ENCODE results near the gene ATF4.

ATF4 gene

GRCh38 chr22:39481054-39481453 is 39.3 kb upstream of the ATF4 start:
- FAIRE-seq (no peak), DNase-seq (ENCODE audit: insufficient read length, low spot score) (no peak)
- no peak for TF ChIP-seq POLR2A (IDR thresholded peaks at IDR 0.05; ENCODE audit: low read depth, low read length)

GRCh38 chr22:39481595-39481994 is 38.8 kb upstream of the ATF4 start:
- FAIRE-seq, result no peak
- DNase-seq (ENCODE audit: insufficient read length, low spot score), result no peak

GRCh38 chr22:39482768-39483167 is 37.6 kb upstream of the ATF4 start:
- peak; percentile 79 for FAIRE-seq
- DNase-seq (ENCODE audit: insufficient read length, low spot score), result peak; percentile 81
- TF ChIP-seq POLR2A (IDR thresholded peaks at IDR 0.05; ENCODE audit: low read depth, low read length), result no peak

More at GRCh38 chr22:39481595-39481994, 38.8 kb upstream of the ATF4 start:
- TF ChIP-seq POLR2A (IDR thresholded peaks at IDR 0.05; ENCODE audit: low read depth, low read length), result no peak

DNA sequence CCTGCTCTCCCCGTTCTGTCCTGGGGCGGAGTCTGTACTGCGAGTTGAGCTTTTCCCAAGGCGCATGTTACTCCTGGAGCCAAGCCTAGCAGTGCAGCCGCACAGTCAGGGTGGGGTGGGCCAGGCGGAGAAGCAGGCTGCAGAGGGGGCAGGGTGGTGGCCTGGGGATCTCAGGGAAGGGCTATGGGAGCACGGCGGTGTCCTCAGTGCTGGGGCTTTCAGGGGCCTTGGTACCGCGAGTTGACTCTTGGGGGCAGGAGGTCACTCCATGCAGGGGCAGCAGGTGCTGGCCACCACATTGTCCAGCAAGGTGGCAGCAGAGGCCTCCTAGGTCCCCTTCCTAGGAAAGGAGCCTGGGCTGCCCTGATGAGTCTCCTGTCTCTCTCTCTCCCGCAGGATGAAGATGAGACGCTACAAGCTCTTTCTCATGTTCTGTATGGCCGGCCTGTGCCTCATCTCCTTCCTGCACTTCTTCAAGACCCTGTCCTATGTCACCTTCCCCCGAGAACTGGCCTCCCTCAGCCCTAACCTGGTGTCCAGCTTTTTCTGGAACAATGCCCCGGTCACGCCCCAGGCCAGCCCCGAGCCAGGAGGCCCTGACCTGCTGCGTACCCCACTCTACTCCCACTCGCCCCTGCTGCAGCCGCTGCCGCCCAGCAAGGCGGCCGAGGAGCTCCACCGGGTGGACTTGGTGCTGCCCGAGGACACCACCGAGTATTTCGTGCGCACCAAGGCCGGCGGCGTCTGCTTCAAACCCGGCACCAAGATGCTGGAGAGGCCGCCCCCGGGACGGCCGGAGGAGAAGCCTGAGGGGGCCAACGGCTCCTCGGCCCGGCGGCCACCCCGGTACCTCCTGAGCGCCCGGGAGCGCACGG is 33.2 kb upstream of the ATF4 start:
- DNase-seq (ENCODE audit: insufficient read length, low spot score) (no peak), FAIRE-seq (no peak)
- no peak for TF ChIP-seq POLR2A (IDR thresholded peaks at IDR 0.05; ENCODE audit: low read depth, low read length)

DNA sequence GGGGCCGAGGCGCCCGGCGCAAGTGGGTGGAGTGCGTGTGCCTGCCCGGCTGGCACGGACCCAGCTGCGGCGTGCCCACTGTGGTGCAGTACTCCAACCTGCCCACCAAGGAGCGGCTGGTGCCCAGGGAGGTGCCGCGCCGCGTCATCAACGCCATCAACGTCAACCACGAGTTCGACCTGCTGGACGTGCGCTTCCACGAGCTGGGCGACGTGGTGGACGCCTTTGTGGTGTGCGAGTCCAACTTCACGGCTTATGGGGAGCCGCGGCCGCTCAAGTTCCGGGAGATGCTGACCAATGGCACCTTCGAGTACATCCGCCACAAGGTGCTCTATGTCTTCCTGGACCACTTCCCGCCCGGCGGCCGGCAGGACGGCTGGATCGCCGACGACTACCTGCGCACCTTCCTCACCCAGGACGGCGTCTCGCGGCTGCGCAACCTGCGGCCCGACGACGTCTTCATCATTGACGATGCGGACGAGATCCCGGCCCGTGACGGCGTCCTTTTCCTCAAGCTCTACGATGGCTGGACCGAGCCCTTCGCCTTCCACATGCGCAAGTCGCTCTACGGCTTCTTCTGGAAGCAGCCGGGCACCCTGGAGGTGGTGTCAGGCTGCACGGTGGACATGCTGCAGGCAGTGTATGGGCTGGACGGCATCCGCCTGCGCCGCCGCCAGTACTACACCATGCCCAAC is 32.4 kb upstream of the ATF4 start:
- no peak for DNase-seq (ENCODE audit: insufficient read length, low spot score)
- TF ChIP-seq POLR2A (IDR thresholded peaks at IDR 0.05; ENCODE audit: low read depth, low read length), result no peak
- no peak for FAIRE-seq

- FAIRE-seq (no peak), DNase-seq (ENCODE audit: insufficient read length, low spot score) (no peak)
- no peak for TF ChIP-seq POLR2A (IDR thresholded peaks at IDR 0.05; ENCODE audit: low read depth, low read length)
These were observed 31.7 kb upstream of the ATF4 start for GRCh38 chr22:39488563-39489083.

- FAIRE-seq, result no peak
These were observed 31.0 kb upstream of the ATF4 start for GRCh38 chr22:39489094-39490068.

GRCh38 chr22:39490135-39490798 is 30.1 kb upstream of the ATF4 start:
- FAIRE-seq (peak; percentile 73), DNase-seq (ENCODE audit: insufficient read length, low spot score) (peak; percentile 94)
- TF ChIP-seq POLR2A (IDR thresholded peaks at IDR 0.05; ENCODE audit: low read depth, low read length), result no peak

More at GRCh38 chr22:39489094-39490068, 31.0 kb upstream of the ATF4 start:
- no peak for TF ChIP-seq POLR2A (IDR thresholded peaks at IDR 0.05; ENCODE audit: low read depth, low read length)
- no peak for DNase-seq (ENCODE audit: insufficient read length, low spot score)

GRCh38 chr22:39490966-39491680 is 29.2 kb upstream of the ATF4 start:
- DNase-seq (ENCODE audit: insufficient read length, low spot score) (no peak), FAIRE-seq (no peak)
- no peak for TF ChIP-seq POLR2A (IDR thresholded peaks at IDR 0.05; ENCODE audit: low read depth, low read length)

- no peak for DNase-seq (ENCODE audit: insufficient read length, low spot score)
- TF ChIP-seq POLR2A (IDR thresholded peaks at IDR 0.05; ENCODE audit: low read depth, low read length), result no peak
- no peak for FAIRE-seq
These were observed 28.7 kb upstream of the ATF4 start for GRCh38 chr22:39491696-39492095.

GRCh38 chr22:39492186-39492585 is 28.2 kb upstream of the ATF4 start:
- TF ChIP-seq POLR2A (IDR thresholded peaks at IDR 0.05; ENCODE audit: low read depth, low read length), result no peak
- FAIRE-seq (no peak), DNase-seq (ENCODE audit: insufficient read length, low spot score) (no peak)

DNA sequence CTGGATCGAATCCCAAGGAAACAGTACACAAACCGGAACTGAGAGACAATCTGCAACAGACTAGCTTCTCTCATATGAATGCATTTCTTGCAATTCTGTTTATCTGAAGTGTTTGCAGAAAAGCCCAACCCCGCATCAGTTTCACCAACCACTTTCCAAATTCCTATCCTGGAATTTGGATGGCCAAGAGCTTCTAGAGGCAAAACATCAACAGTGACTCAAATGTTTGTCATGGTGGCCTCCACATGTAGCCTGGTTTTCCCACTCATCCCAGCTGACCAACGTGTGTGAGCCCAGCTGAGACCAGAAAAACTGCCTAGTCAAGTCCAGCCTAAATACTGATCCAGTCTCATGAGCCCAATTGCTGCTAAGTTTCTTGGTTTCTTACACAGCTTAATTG is 26.6 kb upstream of the ATF4 start:
- FAIRE-seq, result no peak
- DNase-seq (ENCODE audit: insufficient read length, low spot score), result peak; percentile 67
- TF ChIP-seq POLR2A (IDR thresholded peaks at IDR 0.05; ENCODE audit: low read depth, low read length), result no peak

Measured in H54 (cell line).